Measurements from ENCODE around the gene TRIP6. TPM values are rescaled to one million over a fixed set of nuclear protein-coding genes. Genes with fewer than 3 reads are reported as not detected.
"Not testable (repeated sequence)": the region's sequence is repeated elsewhere in the genome, so short reads cannot be mapped to it uniquely, and the experiment has no call there.

Gene TRIP6
- total RNA-seq, 1 donor from 2014 or later: 24.4 TPM

DNA sequence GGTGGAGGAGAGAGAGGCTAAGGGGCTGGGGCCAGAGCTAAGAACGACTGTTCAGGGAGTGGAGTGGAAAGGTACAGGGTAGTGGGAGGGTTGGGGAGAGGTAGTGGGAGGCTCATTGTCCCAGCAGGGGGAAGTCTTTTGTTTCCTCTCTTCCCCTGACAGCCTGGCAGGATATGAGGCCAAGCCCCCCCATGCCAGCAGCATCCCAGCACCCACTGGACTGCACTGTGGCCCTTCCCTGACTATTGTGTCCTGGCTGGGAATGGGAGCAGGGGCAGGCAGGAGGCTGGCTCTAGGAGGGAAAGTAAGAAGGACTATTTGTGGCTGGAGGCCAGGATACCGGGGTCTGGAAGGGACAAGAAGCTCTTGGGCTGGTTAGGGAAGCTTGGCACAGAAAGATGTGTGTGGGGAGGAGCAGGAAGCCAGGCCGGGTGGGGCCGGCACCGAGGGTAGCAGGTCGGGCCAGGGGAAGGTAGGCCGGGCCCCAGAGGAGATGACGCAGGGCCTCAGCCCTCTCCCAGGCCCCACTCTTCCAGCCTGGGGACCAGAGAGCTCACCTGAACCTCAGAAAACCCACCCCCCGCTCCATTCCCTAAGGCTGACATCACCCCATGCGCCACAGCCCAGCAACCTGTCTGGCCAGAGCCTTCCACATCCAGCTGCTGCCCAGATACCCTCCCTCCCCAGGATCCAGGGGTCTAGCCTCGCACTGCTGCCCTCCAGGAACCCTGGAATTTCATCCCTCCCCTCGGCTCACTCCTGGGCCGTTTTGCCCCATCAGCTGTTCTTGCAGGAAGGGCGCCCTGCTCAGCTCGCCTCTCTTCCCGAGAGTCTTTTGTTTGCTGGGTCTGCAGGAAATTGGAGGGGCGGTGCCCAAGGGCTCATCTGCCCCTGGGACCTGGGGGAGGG is 31.0 kb upstream of the TRIP6 start:
- intact Hi-C loops (cut with DNase I): loop anchor here (5.0 kb wide), 1 partner anchor 34 kb away; no protein-coding TSS in a partner anchor
- DNase-seq (ENCODE audit: low spot score): no peak

DNA sequence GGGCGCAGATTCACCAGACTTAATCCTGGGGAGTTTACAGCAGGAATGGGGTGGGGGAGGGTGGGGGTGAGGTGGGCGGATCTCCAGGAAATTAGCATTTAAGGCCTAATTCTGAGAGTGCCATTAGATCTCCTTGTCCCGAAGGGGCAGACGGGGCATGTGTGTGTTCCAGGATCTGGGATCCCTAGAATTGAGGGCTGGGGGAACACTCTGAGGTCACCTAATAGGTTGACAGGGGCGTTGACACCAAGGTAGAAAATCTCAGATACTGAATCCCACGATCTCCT is 30.4 kb upstream of the TRIP6 start:
- intact Hi-C loops (cut with DNase I): loop anchor here (5.0 kb wide), 1 partner anchor 34 kb away; no protein-coding TSS in a partner anchor
- DNase-seq (ENCODE audit: low spot score): no peak

DNA sequence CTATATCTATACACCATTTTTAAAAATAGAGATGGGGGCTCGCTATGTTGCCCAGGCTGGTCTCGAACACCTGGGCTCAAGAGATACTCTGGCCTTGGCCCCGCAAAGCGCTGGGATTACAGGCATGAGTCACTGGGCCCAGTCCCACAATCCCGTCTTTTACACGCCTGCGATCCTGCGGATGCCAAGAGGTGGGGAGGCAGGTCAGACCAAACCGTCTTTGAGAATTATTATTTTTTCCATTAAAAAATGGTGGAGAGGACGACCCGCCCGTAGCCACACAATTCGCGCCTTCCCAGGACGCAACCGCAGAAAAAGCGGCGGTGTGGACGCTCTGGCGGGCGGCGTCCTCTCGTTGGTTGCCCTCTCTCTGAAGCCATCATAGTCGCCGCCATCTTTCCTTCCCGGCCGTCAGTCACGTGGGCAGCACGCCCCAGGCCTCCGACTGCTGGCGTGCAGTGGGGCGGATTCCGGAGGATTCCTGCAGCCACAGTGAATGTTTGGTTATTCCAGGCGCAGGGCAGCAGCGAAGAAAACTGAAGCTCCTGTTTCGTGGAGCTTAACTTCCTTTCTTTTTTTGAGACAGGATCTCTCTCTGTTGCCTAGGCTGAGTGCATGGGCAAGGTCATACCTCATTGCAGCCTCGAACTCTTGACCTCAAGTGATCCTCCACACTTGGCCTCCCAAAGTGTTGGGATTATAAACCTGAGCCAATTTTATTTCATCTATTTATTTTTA is 29.9 kb upstream of the TRIP6 start:
- peak; percentile 96 for DNase-seq (ENCODE audit: low spot score)
- intact Hi-C loops (cut with DNase I): loop anchor here (5.0 kb wide), 1 partner anchor 35 kb away; no protein-coding TSS in a partner anchor

DNA sequence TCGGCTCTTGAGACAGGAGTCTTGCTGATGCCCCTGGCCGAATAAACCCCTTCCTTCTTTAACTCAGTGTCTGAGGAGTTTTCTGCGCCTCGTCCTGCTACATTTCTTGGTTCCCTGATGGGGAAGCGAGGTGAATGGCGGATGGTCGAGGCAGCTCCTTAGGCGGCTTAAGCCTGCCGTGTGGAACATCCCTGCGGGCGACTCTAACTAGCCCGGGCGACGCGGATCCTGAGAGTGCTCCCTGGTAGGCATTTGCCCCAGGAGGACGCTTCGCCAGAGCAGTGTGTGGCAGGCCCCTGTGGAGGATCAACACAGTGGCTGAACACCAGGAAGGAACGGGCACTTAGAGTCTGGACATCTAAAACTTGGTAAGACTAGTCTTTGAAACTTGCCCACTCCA is 27.8 kb upstream of the TRIP6 start:
- no peak for DNase-seq (ENCODE audit: low spot score)
- intact Hi-C loops (cut with DNase I): loop anchor here (2.0 to 5.0 kb wide), 3 partner anchors 15 to 37 kb away; partner anchors contain the start of gene TRIP6

DNA sequence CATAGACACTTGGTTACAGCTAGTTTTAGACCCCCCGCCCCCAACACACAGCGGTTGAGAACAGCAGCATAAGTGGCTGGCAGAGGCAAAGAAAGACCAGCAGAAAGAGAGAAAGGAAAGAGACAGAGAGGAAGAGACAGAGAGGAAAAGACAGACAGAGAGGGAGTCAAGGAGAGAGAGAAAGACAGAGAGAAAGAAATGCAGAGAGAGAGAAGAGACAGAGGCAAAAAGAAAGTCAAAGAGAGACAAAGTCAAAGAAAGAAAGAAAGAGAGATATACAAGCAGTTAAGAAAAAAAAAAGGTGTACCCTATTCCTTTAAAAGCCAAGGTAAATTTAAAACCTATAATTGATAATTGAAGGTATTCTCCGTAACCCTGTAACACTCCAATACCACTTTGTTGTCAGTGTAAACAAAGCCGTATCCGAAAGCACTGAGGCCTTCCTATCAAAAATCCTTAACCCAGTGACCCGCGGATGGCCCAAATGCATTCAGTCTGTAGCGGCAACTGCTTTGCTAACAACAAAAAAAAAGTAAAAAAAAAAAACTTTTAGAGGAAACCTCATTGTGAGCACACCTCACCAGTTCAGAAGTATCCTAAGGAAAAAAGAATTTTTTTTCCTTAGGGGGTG is 26.6 kb upstream of the TRIP6 start:
- no peak for DNase-seq (ENCODE audit: low spot score)
- intact Hi-C loops (cut with DNase I): no loop called here

DNA sequence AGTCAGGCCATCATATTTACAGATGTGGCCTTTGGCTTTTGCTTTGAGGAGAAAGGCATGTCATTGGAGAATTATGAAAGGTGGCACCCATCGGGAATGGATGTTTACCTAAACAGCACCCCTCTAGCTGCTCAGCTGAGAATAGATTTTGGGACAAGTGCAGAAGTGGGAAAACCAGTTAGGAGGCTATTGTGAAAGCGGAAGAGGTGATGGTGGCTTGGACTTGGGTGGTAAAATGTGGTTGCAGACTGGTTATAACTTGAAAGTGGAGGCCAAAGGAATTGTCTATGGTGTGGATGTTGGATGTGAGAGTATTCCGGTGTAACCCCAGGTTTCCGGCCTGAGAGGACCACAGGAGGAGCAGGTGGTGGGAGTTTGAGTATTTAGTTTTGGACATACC is 19.8 kb upstream of the TRIP6 start:
- intact Hi-C loops (cut with DNase I): no loop called here
- no peak for DNase-seq (ENCODE audit: low spot score)

DNA sequence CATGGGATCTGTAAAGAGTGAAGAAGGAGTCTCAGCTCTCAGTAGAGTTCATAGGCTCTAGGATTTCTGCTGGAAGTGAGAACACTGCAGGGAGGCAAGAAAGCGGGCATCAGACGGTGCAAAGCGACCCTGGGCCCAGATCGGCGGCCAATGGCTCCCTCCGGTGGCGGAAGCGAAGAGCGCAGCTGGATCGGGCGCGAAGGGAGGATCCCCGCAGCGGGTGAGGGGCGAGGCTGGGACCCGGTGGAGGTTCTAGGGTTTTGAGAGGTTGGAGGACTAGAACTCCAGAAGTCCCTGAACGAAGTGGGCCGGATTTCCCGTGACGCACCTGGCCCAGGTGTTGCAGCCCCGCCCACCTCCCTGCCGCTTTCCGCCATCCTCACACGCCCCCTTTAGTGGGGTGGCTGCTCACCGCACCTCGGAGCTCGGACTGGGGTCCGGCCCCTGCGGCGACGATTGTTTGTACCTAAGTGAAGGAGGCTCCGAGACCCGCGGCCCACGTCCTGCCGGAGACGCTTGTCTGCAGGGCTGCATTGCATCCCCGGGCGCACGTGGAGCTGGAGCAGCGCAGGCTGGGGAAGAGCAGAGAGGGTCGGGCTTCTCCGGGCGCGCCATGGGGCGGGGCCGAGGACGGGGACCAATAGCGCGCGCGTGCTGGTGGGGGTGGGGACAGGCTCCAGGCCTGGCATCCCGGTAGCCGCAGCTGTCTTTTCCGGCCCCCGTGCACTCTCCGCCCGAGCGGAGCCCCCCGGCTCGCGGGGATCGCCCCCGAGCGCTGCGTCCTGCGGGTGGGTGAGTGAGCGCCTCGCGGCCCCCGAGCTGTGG is 14.9 kb upstream of the TRIP6 start, which contains the start of gene SLC12A9:
Gene SLC12A9, plus strand, starts transcription at position 666 of the 825 bp plus-strand sequence. CDS start 1,485 bp downstream, outside the sequence.
- intact Hi-C loops (cut with DNase I): loop anchor here (1.0 kb wide), 2 partner anchors 53 to 147 kb away; no protein-coding TSS in a partner anchor
- peak; percentile 94 for DNase-seq (ENCODE audit: low spot score)

DNA sequence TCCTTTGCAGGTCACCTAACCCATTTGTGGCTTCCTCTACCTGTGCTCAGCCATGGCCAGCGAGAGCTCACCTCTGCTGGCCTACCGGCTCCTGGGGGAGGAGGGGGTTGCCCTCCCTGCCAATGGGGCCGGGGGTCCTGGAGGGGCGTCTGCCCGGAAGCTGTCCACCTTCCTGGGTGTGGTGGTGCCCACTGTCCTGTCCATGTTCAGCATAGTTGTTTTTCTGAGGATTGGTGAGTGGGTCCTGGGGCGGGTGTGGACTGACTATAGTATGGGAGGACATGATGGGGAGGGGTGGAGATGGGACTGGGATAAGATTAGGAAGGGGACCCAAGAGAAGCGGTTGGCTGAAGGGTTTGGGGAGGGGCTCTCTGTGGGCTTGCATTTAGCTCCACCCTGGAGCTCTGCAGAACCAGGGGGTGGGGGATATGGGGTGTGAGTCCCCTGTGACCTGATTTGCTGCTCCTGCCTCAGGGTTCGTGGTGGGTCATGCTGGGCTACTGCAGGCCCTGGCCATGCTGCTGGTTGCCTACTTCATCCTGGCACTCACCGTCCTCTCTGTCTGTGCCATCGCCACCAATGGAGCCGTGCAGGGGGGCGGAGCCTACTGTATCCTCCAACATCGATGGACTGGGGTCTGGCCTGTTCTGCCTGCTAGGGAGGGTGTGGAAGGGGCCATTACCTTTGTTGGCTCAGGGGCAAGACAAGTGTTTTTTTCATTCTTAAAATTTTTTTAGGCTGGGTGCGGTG is 12.9 kb upstream of the TRIP6 start:
- intact Hi-C loops (cut with DNase I): no loop called here
- no peak for DNase-seq (ENCODE audit: low spot score)

DNA sequence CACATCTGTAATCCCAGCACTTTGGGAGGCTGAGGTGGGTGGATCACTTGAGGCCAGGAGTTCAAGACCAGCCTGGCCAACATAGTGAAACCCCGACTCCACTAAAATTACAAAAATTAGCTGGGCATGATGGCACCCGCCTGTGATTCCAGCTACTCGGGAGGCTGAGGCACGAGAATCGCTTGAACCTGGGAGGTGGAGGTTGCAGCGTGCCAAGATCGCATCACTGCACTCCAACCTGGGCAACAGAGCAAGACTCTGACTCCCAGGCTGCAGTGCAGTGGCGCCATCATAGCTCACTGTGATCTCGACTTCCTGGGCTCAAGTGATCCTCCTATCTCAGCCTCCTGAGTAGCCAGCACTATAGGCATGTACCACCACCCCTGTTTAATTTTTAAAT is 12.3 kb upstream of the TRIP6 start:
- DNase-seq (ENCODE audit: low spot score); intact Hi-C loops (cut with DNase I): not testable (repeated sequence)

DNA sequence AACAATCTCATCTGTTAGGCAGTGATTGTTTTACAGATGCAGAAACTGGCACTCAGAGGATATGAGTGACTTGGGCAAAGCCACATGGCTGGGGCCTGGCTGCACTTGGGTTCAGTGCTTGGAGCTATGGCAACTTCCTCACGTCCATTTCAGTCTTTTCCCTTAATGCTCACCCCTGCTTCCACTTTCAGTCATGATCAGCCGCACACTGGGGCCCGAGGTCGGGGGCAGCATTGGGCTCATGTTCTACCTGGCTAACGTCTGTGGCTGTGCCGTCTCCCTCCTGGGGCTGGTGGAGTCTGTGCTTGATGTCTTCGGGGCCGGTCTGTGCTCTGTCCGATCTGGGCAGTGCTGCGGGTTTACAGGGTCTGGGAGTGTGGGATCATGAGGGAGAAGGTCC is 11.7 kb upstream of the TRIP6 start:
- intact Hi-C loops (cut with DNase I): no loop called here
- DNase-seq (ENCODE audit: low spot score): no peak

DNA sequence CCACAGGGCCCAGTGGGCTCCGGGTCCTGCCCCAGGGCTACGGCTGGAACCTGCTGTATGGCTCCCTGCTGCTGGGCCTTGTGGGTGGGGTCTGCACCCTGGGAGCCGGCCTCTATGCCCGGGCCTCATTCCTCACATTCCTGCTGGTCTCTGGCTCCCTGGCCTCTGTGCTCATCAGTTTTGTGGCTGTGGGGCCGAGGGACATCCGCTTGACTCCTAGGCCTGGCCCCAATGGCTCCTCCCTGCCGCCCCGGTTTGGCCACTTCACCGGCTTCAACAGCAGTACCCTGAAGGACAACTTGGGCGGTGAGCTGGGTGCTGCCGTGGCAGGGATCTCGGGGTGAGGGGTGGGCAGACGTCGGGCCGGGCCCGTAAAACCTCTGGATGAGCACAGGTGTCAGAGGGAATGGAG is 10.3 kb upstream of the TRIP6 start:
- intact Hi-C loops (cut with DNase I): no loop called here
- no peak for DNase-seq (ENCODE audit: low spot score)

DNA sequence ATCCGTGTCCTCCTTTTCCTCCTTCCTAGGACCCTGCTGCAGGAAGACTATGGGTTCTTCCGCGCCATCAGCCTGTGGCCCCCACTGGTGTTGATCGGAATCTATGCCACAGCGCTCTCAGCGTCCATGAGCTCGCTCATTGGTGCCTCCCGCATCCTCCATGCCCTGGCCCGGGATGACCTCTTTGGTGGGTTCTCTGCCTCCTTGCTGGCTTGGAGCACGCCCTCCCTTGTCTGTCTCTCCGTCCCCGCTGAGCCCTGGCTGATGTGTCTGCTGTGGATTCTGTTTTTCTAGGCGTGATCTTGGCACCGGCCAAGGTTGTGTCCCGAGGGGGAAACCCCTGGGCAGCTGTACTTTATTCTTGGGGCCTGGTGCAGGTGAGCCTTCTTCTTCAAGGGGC is 7.3 kb upstream of the TRIP6 start:
- DNase-seq (ENCODE audit: low spot score): no peak
- intact Hi-C loops (cut with DNase I): no loop called here

DNA sequence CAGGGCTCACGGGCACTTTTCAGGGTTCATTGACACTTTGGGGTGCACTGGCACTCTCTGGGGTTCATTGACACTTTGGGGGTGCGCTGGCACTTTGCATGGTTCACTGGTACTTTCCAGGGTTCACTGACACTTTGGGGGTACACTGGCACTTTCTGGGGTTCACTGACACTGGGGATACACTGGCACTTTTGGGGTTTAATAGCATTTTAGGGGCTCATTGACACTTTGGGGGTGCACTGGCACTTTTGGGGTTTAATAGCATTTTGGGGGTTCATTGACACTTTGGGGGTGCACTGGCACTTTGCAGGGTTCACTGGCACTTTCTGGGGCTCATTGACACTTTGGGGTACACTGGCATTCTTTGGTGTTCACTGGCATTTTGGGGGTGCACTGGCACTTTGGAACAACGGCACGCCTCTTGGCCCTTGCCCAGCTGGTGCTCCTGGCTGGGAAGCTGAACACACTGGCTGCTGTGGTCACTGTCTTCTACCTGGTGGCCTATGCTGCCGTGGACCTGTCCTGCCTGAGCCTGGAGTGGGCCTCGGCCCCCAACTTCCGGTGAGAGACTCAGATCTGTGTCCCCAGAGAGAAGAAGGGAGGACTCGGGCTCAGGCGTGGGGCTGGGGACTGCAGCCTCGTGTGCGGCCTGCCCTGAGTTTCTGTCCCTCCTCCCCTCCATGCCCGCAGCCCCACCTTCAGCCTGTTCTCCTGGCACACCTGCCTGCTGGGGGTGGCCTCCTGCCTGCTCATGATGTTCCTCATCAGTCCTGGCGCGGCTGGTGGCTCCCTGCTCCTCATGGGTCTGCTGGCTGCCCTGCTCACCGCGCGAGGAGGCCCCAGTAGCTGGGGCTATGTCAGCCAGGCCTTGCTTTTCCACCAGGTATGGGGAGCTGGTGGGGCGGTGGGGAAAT is 6.2 kb upstream of the TRIP6 start:
- no peak for DNase-seq (ENCODE audit: low spot score)
- intact Hi-C loops (cut with DNase I): no loop called here

DNA sequence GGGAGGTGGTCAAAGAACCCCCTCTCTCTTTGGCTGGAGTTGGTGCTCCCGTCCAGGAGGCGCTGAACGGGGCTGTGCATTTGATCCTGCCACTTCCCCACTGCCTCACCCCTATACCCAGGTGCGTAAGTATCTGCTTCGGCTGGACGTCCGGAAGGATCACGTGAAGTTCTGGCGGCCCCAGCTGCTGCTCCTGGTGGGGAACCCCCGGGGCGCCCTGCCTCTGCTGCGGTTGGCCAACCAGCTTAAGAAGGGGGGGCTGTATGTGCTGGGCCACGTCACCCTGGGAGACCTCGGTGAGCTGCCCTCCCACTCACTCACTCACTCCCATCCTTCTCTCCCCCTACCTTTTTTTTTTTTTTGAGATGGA is 5.6 kb upstream of the TRIP6 start:
- DNase-seq (ENCODE audit: low spot score): no peak
- intact Hi-C loops (cut with DNase I): no loop called here

DNA sequence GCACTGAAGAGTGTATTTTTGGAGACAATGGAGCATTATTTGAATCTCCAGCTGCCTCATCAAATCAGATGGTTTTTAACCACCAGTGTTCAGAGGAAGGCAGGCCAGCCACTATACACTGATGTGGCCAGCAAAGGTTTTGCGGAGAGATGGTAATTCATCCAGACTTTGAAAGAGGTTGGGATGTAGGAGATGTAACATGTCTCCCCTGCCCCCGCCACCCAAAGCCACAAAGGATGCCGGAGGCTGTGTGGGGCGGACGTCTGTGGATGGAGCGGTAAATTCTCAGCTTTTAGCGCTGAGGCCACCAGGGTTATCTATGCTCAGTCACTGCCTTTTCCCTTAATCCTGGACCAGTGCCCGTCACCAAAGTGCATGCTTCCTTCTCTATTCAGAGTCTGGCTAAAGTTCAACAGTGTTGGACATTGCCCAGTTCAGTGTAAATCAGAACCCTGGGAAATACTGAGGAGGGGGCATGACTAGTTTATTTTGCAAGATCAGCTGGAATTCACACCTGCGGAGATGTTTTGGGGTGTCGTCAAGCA is 3.7 kb upstream of the TRIP6 start:
- intact Hi-C loops (cut with DNase I): no loop called here

DNA sequence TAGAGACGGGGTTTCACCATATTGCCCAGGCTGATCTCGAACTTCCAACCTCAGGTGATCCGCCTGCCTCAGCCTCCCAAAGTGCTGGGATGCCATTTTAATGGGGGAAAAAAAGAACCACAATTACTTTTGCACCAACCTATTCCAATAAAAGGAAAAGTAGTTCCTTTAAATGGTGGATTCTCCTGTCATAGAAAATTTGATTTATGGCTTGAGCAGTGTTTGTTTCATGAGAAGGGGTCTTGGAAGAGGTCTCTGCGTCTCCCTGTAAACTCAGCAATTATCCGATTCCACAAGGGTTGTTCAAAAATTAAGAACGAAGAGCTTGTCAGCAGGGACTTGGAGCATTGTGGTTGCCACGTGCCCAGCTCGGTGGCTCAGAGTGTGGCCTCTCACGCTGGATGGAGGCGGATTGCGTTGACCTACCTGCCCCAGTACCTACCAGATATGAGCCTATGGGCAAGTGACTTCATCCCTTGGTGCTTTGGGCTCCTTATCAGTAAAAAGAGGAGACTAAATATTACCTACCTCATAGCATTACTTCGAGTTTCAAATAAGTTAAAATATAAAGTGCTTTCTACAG is 2.8 kb upstream of the TRIP6 start:
- intact Hi-C loops (cut with DNase I): no loop called here
- no peak for DNase-seq (ENCODE audit: low spot score)

More for the DNA sequence above, 3.7 kb upstream of the TRIP6 start:
- no peak for DNase-seq (ENCODE audit: low spot score)

DNA sequence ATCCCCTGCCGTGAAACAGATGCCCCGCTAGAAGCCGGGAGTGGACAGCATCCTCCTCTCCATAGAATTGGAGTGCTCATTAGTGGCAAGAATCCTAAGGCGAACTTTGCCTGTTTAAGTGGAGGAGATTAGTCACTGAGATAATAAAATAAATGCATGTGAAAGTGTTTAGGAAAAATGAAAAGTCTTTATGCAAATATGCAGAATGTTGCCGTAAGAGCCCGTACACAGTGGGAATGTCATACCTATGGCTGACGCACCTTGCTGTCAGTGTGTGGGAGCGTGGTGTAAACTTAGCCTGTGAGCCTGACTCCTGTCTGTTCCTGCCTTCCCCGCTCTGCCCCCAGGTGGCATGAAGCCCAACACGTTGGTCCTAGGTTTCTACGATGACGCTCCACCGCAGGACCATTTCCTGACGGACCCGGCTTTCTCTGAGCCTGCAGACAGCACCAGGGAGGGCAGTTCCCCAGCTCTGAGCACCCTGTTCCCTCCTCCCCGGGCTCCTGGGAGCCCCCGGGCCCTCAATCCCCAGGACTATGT is 1.7 kb upstream of the TRIP6 start:
- intact Hi-C loops (cut with DNase I): no loop called here
- DNase-seq (ENCODE audit: low spot score): no peak
